Left ventricle myocardium inferior (tissue), 1 donor: ENCODE measurements around the gene CRHR1. TPM values are rescaled to one million over a fixed set of nuclear protein-coding genes. Genes with fewer than 3 reads are reported as not detected.

ENCODE experiments used
- DNase-seq: peaks from one replicate; pipeline ENCODE4 v3.0.0-alpha.2; 2020
- H3K27ac ChIP-seq: fragments of 200-600 bp; replicated peaks from 2 replicates; pipeline ENCODE4 v1.8.0; 2021
- H3K27me3 ChIP-seq: fragments of 200-600 bp; 2 replicates; pipeline ENCODE4 v1.8.0; 2021; ENCODE audit warnings: low read depth
- H3K36me3 ChIP-seq: fragments of 200-600 bp; 2 replicates; pipeline ENCODE4 v1.8.0; 2021
- H3K4me1 ChIP-seq: fragments of 200-600 bp; 2 replicates; pipeline ENCODE4 v1.8.0; 2021
- H3K4me3 ChIP-seq: fragments of 200-600 bp; 2 replicates; pipeline ENCODE4 v1.8.0; 2021; ENCODE audit warnings: mild to moderate bottlenecking, moderate library complexity
- H3K9me3 ChIP-seq: fragments of 200-600 bp; replicated peaks from 2 replicates; pipeline ENCODE4 v1.8.0; 2021
- CTCF ChIP-seq: fragments of 200-600 bp; IDR thresholded peaks from 2 replicates; pipeline ENCODE4 v1.8.0; 2021; ENCODE audit warnings: antibody characterized with exemption, mild to moderate bottlenecking, borderline replicate concordance
- intact Hi-C: fragments of 100-400 bp; cut with micrococcal nuclease; formaldehyde crosslinking; loops from one replicate; pipeline ENCODE4 v1.11.0; 2022
- total RNA-seq: library from RNA; stranded (reverse); fragmentation: NEBNext Ultra II Directional; extraction: Animal tissue kit (Norgen Biotek cat#: 25700); gene quantifications from one replicate; pipeline ENCODE4 v1.2.1, GENCODE V29; 2021
- donor health status: DM: no; HTN: yes; CAD: no; lungs with severe emphysema.

Gene CRHR1
- total RNA-seq, 1 donor from 2014 or later, result not detected

- H3K27me3 ChIP-seq, result peaks cover 84% of the 10 kb centered on the region
Measured at GRCh38 chr17:45826919-45827588, 42.9 kb downstream of the CRHR1 start.

GRCh38 chr17:45828171-45828570 lies 44.1 kb downstream of the CRHR1 start:
- Histone ChIP-seq H3K9me3 (no peaks in the 10 kb centered on the region), H3K4me3 (no peak overlapping the region), H3K27ac (no peak overlapping the region), H3K27me3 (peaks cover 82% of the 10 kb centered on the region), H3K4me1 (no peaks in the 10 kb centered on the region), H3K36me3 (no peaks in the 10 kb centered on the region)
- intact Hi-C loops, result loop anchor here (10.0 kb wide), 1 partner anchor 57 kb away; no protein-coding TSS in a partner anchor
- no peak for DNase-seq
- TF ChIP-seq CTCF, result no peak

More at GRCh38 chr17:45826919-45827588, 42.9 kb downstream of the CRHR1 start:
- Histone ChIP-seq H3K36me3 (no peaks in the 10 kb centered on the region), H3K9me3 (no peaks in the 10 kb centered on the region), H3K27ac (no peak overlapping the region), H3K4me1 (no peaks in the 10 kb centered on the region), H3K4me3 (no peak overlapping the region)
- TF ChIP-seq CTCF, result no peak
- intact Hi-C loops, result loop anchor here (10.0 kb wide), 1 partner anchor 58 kb away; no protein-coding TSS in a partner anchor
- DNase-seq, result no peak

- Histone ChIP-seq H3K4me3 (no peak overlapping the region), H3K36me3 (no peaks in the 10 kb centered on the region), H3K27ac (no peak overlapping the region), H3K4me1 (no peaks in the 10 kb centered on the region), H3K9me3 (no peaks in the 10 kb centered on the region), H3K27me3 (peaks cover 82% of the 10 kb centered on the region)
- TF ChIP-seq CTCF, result no peak
- DNase-seq, result no peak
- intact Hi-C loops, result loop anchor here (10.0 kb wide), 1 partner anchor 56 kb away; no protein-coding TSS in a partner anchor
Measured at GRCh38 chr17:45828582-45829133, 44.5 kb downstream of the CRHR1 start.

GRCh38 chr17:45833920-45834319 lies 49.8 kb downstream of the CRHR1 start:
- TF ChIP-seq CTCF, result no peak
- peaks cover 94% of the 10 kb centered on the region for H3K27me3 ChIP-seq
- intact Hi-C loops, result loop anchor here (5.0 to 10.0 kb wide), 2 partner anchors 192 to 439 kb away; no protein-coding TSS in a partner anchor
- no peaks in the 10 kb centered on the region for H3K9me3 ChIP-seq
- H3K4me1 ChIP-seq, result no peaks in the 10 kb centered on the region
- no peak for DNase-seq
- no peak overlapping the region for H3K27ac ChIP-seq
- no peaks in the 10 kb centered on the region for H3K36me3 ChIP-seq
- no peak overlapping the region for H3K4me3 ChIP-seq

GRCh38 chr17:45834471-45835396 lies 50.6 kb downstream of the CRHR1 start:
- H3K27ac ChIP-seq, result no peak overlapping the region
- peaks cover 94% of the 10 kb centered on the region for H3K27me3 ChIP-seq
- no peaks in the 10 kb centered on the region for H3K36me3 ChIP-seq
- no peaks in the 10 kb centered on the region for H3K9me3 ChIP-seq
- intact Hi-C loops, result loop anchor here (5.0 to 10.0 kb wide), 2 partner anchors 192 to 440 kb away; no protein-coding TSS in a partner anchor
- no peaks in the 10 kb centered on the region for H3K4me1 ChIP-seq
- TF ChIP-seq CTCF, result no peak
- no peak for DNase-seq
- H3K4me3 ChIP-seq, result no peak overlapping the region
